ENCODE data around the gene ZNF236. TPM values are rescaled to one million over a fixed set of nuclear protein-coding genes. Genes with fewer than 3 reads are reported as not detected.

Gene ZNF236
- total RNA-seq, 1 experiment from 2014 or later = 22.2 TPM

DNA sequence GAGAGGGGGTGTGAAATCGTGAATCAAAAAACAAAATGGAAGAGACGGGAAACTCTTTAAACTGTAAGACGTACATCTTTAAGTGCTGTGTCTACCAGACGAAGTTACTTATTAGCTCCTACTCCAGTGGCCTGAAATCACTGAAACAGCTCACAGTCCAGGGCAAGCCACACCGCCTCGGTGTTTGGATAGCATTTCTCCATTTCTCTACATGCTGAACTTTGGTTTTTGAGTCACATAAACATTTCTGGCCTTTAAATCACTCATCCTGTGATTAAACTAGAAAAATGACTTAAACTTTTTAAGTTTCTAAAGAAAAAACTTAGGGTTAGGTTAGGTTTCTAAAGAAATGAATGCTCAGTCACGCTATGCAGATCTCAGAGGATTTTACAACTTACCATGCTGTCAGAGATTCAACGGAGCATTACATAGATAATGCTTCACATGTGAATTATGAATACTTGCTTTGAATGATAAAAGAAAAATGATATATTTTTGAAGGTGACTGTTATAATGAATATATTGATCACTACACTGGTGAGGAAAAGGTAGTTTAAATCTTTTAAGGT, 171.8 kb downstream of the ZNF236 start:
- no peak for DNase-seq
- H3K4me3 Mint-ChIP-seq (ENCODE audit: low read depth, unreplicated experiment) = no peak overlapping the region
- CTCF ChIA-PET = no interaction called here
- no peaks in the 10 kb centered on the region for H3K36me3 Mint-ChIP-seq (ENCODE audit: insufficient read depth, unreplicated experiment)
- H3K27me3 Mint-ChIP-seq (ENCODE audit: unreplicated experiment) = no peaks in the 10 kb centered on the region
- H3K9me3 Mint-ChIP-seq (ENCODE audit: low read depth, unreplicated experiment) = no peaks in the 10 kb centered on the region
- intact Hi-C loops (cut with micrococcal nuclease; ENCODE audit: unreplicated experiment) = no loop called here
- no peaks in the 10 kb centered on the region for H3K4me1 Mint-ChIP-seq (ENCODE audit: low read depth, unreplicated experiment)
- no peak overlapping the region for H3K27ac Mint-ChIP-seq (ENCODE audit: unreplicated experiment)
- TF ChIP-seq CTCF (IDR thresholded peaks at IDR 0.05; ENCODE audit: unreplicated experiment) = no peak
- no TSS peak for BruUV-seq (replicated peaks)

GRCh38 chr18:76995896-76996295, 173.5 kb downstream of the ZNF236 start:
- no peak overlapping the region for H3K27ac Mint-ChIP-seq (ENCODE audit: unreplicated experiment)
- BruUV-seq (replicated peaks) = no TSS peak
- H3K4me1 Mint-ChIP-seq (ENCODE audit: low read depth, unreplicated experiment) = no peaks in the 10 kb centered on the region
- no peak overlapping the region for H3K4me3 Mint-ChIP-seq (ENCODE audit: low read depth, unreplicated experiment)
- peaks cover 5% of the 10 kb centered on the region for H3K36me3 Mint-ChIP-seq (ENCODE audit: insufficient read depth, unreplicated experiment)
- CTCF ChIA-PET = interaction anchor here (0.6 to 1.6 kb wide), 3 partner anchors 59 to 463 kb away, joined by 3 to 12 read pairs (median 8); no protein-coding TSS in a partner anchor
- DNase-seq = no peak
- H3K27me3 Mint-ChIP-seq (ENCODE audit: unreplicated experiment) = no peaks in the 10 kb centered on the region
- TF ChIP-seq CTCF (IDR thresholded peaks at IDR 0.05; ENCODE audit: unreplicated experiment) = no peak
- intact Hi-C loops (cut with micrococcal nuclease; ENCODE audit: unreplicated experiment) = no loop called here
- H3K9me3 Mint-ChIP-seq (ENCODE audit: low read depth, unreplicated experiment) = no peaks in the 10 kb centered on the region

GRCh38 chr18:76996429-76996828, 174.1 kb downstream of the ZNF236 start:
- H3K27ac Mint-ChIP-seq (ENCODE audit: unreplicated experiment) = no peak overlapping the region
- no peaks in the 10 kb centered on the region for H3K27me3 Mint-ChIP-seq (ENCODE audit: unreplicated experiment)
- intact Hi-C loops (cut with micrococcal nuclease; ENCODE audit: unreplicated experiment) = no loop called here
- no peaks in the 10 kb centered on the region for H3K4me1 Mint-ChIP-seq (ENCODE audit: low read depth, unreplicated experiment)
- no TSS peak for BruUV-seq (replicated peaks)
- H3K4me3 Mint-ChIP-seq (ENCODE audit: low read depth, unreplicated experiment) = no peak overlapping the region
- no peak for DNase-seq
- TF ChIP-seq CTCF (IDR thresholded peaks at IDR 0.05; ENCODE audit: unreplicated experiment) = no peak
- no peaks in the 10 kb centered on the region for H3K9me3 Mint-ChIP-seq (ENCODE audit: low read depth, unreplicated experiment)
- H3K36me3 Mint-ChIP-seq (ENCODE audit: insufficient read depth, unreplicated experiment) = peaks cover 5% of the 10 kb centered on the region
- CTCF ChIA-PET = interaction anchor here (0.7 to 1.6 kb wide), 4 partner anchors 10 to 216 kb away, joined by 3 to 12 read pairs (median 6); no protein-coding TSS in a partner anchor

DNA sequence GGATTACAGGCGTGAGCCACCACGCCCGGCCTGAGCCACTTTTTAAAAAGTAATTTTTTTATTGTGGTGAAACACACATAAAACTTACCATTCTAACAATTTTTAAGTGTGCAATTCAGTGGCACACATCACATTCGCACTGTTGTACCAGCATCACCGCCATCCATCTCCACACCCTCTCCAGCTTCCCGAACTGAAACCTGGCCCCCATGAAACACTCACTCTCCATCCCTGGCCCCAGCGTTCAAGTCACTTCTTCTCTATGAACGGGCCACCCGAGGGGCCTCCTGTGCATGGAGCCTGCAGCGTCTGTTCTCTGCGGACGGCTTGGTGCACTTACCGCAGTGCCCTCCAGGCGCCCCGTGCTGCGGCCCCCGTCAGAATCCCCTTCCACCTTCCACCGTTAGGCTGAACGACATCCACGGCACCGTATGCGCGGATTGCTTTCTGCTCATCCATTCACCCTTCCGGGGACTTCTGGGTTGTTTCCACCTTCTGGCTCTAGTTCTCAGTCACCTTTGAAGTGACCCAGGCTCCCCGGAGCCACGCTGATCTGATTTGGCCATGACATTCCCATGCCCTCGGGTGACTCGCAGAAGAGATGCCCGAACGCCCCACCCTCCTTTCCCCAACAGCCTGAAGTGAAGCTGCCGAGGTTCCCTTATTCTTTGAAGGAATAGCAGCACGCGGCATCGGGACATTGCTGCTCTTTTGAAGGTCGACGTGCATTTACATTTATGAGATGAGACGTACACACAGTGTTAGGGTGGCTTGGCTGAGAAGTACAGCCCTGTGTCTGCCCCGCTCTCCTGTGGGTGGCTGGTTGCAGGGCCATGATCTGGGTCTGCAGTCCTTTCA, 175.8 kb downstream of the ZNF236 start:
- no peak for DNase-seq
- Mint-ChIP-seq H3K27me3 (ENCODE audit: unreplicated experiment) (no peaks in the 10 kb centered on the region), H3K27ac (ENCODE audit: unreplicated experiment) (no peak overlapping the region), H3K9me3 (ENCODE audit: low read depth, unreplicated experiment) (no peaks in the 10 kb centered on the region), H3K36me3 (ENCODE audit: insufficient read depth, unreplicated experiment) (peaks cover 5% of the 10 kb centered on the region), H3K4me3 (ENCODE audit: low read depth, unreplicated experiment) (no peak overlapping the region), H3K4me1 (ENCODE audit: low read depth, unreplicated experiment) (no peaks in the 10 kb centered on the region)
- CTCF ChIA-PET = interaction anchor here (3.3 kb wide), 1 partner anchor 213 kb away, joined by 36 read pairs; no protein-coding TSS in a partner anchor
- intact Hi-C loops (cut with micrococcal nuclease; ENCODE audit: unreplicated experiment) = no loop called here
- no peak for TF ChIP-seq CTCF (IDR thresholded peaks at IDR 0.05; ENCODE audit: unreplicated experiment)
- BruUV-seq (replicated peaks) = no TSS peak

All from Calu3 (cell line).